DND-41 (cell line): ENCODE measurements around the gene SPRYD3.

ENCODE experiments used
- ATAC-seq: fragments of 200-7000 bp; cut with Tn5 transposase; 3 replicates; pipeline ENCODE4 v1.9.1; 2021; ENCODE audit warnings: low read depth; ENCODE audit not compliant: insufficient read depth
- DNase-seq: peaks from one replicate; pipeline ENCODE4 v3.0.0-alpha.2; 2020
- H2AFZ ChIP-seq: 2 replicates; pipeline ENCODE4 v1.6.0; 2012; ENCODE audit warnings: low read depth, low read length
- H3K27ac ChIP-seq: 2 replicates; pipeline ENCODE4 v1.5.1; 2012; ENCODE audit warnings: low read length, inconsistent platforms
- H3K27me3 ChIP-seq: fragments of 200-600 bp; sonication (generic); 2 replicates; pipeline ENCODE4 v1.6.0; 2012; ENCODE audit warnings: low read length, mild to moderate bottlenecking, inconsistent platforms; ENCODE audit not compliant: insufficient read depth, poor library complexity
- H3K36me3 ChIP-seq: 2 replicates; pipeline ENCODE4 v1.5.1; 2012; ENCODE audit warnings: low read length, inconsistent platforms; ENCODE audit not compliant: insufficient read depth
- H3K4me1 ChIP-seq: 2 replicates; pipeline ENCODE4 v1.5.1; 2012; ENCODE audit warnings: mild to moderate bottlenecking, low read length; ENCODE audit not compliant: insufficient read depth
- H3K4me2 ChIP-seq: 2 replicates; pipeline ENCODE4 v1.6.0; 2012; ENCODE audit warnings: mild to moderate bottlenecking, moderate library complexity, low read length, inconsistent platforms; ENCODE audit not compliant: insufficient read depth
- H3K4me3 ChIP-seq, 2 experiments: fragments of 200-600 bp in 1 of 2; shearing (Covaris generic) in 1 of 2; 2 replicates each; pipeline ENCODE4 v1.5.1; 2012 to 2016; ENCODE audit warnings: inconsistent platforms in 2 of 2, low read length in 2 of 2, mild to moderate bottlenecking in 2 of 2, low read depth in 1 of 2, moderate library complexity in 1 of 2
- H3K79me2 ChIP-seq: 2 replicates; pipeline ENCODE4 v1.6.0; 2012; ENCODE audit warnings: low read length, inconsistent platforms; ENCODE audit not compliant: insufficient read depth
- H3K9ac ChIP-seq: 2 replicates; pipeline ENCODE4 v1.6.0; 2012; ENCODE audit warnings: low read depth, mild to moderate bottlenecking, inconsistent platforms, low read length, moderate library complexity
- H3K9me3 ChIP-seq: 2 replicates; pipeline ENCODE4 v1.5.1; 2012; ENCODE audit warnings: low read length, moderate library complexity, mild to moderate bottlenecking, inconsistent platforms; ENCODE audit not compliant: insufficient read depth, severe bottlenecking
- H4K20me1 ChIP-seq: 2 replicates; pipeline ENCODE4 v1.6.0; 2012; ENCODE audit warnings: low read length; ENCODE audit not compliant: insufficient read depth
- EZH2 ChIP-seq: IDR thresholded peaks from 3 replicates; pipeline ENCODE4 v1.6.1; 2012; ENCODE audit warnings: borderline replicate concordance, low read depth, mild to moderate bottlenecking, moderate library complexity, low read length, inconsistent platforms; ENCODE audit not compliant: severe bottlenecking
- TF ChIP-seq, protein P1 (sequence below): IDR thresholded peaks from 2 replicates; pipeline ENCODE4 v1.5.1; 2012; ENCODE audit warnings: borderline replicate concordance, low read length, moderate library complexity, mild to moderate bottlenecking; ENCODE audit not compliant: poor library complexity, severe bottlenecking; ENCODE audit errors: extremely low read depth

The SPRYD3 gene

DNA sequence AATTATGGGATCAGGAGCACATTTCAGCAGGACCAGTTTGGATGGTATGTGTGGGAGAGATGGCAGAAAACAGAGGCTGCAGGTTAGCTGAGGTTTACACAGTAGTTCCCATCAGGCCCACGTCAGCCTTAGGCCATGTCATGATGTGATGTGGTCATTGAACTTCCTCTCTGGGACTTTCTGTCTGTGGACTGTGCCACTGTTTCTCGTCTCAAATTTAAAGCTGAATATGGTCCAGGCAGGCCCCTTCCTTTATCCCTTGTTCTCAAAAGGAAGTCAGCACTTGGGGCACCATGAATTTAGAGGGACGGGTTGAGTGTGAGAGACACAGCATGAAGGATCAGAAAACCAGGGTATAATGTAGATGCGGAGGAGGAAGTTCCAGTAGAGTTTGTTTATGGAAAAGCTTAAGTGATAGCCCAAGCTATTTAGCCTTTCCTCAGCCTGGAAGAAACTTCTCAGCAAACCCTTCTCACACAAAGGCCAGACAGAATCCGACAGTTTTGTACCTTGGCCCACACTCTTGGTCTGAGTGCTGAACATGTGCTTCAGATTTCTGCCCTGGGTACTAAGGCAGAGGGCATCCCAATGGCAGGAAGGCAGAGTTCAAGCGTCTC lies 14.7 kb upstream of the SPRYD3 start:
- Histone ChIP-seq H2AFZ (no peak overlapping the region), H3K27ac (no peak overlapping the region)
- no peak for DNase-seq

DNA sequence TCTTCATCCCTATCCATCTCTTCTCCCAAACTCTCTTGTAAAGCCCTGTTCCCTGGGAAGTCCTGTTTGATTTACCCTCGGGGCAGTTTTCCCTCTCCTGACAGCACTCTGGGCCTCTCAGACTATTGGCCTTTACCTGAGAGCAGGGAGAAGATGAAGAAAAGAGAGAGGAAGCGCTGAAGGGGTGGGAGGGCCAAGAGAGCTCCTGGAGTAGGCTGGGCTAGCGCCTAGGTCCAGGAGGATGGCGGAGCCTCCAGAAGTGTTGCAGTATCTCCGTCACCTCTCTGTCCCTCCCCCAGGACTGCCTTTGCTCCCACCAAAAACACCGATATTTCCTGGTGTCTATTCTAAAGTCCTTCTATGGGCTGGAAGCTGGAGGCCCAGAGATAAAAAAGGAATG lies 12.6 kb upstream of the SPRYD3 start:
- ATAC-seq (no peak), DNase-seq (no peak)
- Histone ChIP-seq H3K9ac (no peak overlapping the region), H2AFZ (no peak overlapping the region), H3K9me3 (no peaks in the 10 kb centered on the region), H3K4me1 (no peaks in the 10 kb centered on the region), H4K20me1 (no peaks in the 10 kb centered on the region), H3K4me3 (no peak overlapping the region), H3K27ac (no peak overlapping the region), H3K36me3 (no peaks in the 10 kb centered on the region), H3K27me3 (peaks cover 28% of the 10 kb centered on the region), H3K79me2 (no peaks in the 10 kb centered on the region), H3K4me2 (no peak overlapping the region)
- no peak for TF ChIP-seq EZH2
- TF ChIP-seq, protein P1, sequence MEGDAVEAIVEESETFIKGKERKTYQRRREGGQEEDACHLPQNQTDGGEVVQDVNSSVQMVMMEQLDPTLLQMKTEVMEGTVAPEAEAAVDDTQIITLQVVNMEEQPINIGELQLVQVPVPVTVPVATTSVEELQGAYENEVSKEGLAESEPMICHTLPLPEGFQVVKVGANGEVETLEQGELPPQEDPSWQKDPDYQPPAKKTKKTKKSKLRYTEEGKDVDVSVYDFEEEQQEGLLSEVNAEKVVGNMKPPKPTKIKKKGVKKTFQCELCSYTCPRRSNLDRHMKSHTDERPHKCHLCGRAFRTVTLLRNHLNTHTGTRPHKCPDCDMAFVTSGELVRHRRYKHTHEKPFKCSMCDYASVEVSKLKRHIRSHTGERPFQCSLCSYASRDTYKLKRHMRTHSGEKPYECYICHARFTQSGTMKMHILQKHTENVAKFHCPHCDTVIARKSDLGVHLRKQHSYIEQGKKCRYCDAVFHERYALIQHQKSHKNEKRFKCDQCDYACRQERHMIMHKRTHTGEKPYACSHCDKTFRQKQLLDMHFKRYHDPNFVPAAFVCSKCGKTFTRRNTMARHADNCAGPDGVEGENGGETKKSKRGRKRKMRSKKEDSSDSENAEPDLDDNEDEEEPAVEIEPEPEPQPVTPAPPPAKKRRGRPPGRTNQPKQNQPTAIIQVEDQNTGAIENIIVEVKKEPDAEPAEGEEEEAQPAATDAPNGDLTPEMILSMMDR = no peak

More for the DNA sequence above, 14.7 kb upstream of the SPRYD3 start:
- no peaks in the 10 kb centered on the region for H3K9me3 ChIP-seq
- no peak overlapping the region for H3K4me3 ChIP-seq
- H3K79me2 ChIP-seq = no peaks in the 10 kb centered on the region
- TF ChIP-seq EZH2 = no peak
- TF ChIP-seq, protein P1 = no peak
- H4K20me1 ChIP-seq = 0 out of 2 replicates have a peak, but pooled peaks cover 2% of the 10 kb centered on the region
- no peak overlapping the region for H3K4me2 ChIP-seq
- peaks cover 44% of the 10 kb centered on the region for H3K27me3 ChIP-seq
- peaks cover 16% of the 10 kb centered on the region for H3K4me1 ChIP-seq
- ATAC-seq = no peak
- no peaks in the 10 kb centered on the region for H3K36me3 ChIP-seq
- H3K9ac ChIP-seq = no peak overlapping the region

DNA sequence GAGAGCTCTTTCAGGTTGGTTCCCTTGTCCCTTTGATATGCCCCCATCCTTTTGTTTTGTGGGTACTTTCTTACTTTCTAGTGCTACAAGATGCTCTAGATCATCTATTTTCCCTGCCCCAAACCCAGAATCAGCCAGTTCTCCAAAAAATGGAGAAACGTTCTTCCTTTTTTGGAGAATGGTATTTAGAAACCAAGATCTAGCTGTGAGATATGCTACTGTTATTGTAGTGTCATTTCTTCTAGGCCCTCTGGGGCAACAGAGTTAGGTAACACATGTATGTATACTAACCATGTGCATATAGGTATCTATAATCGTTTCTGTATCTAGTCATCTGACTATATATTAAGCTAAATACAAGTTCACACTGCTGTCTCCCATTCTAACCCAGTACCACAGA lies 11.4 kb upstream of the SPRYD3 start:
- TF ChIP-seq, protein P1 = no peak
- TF ChIP-seq EZH2 = no peak
- DNase-seq = no peak
- no peak overlapping the region for H2AFZ ChIP-seq

DNA sequence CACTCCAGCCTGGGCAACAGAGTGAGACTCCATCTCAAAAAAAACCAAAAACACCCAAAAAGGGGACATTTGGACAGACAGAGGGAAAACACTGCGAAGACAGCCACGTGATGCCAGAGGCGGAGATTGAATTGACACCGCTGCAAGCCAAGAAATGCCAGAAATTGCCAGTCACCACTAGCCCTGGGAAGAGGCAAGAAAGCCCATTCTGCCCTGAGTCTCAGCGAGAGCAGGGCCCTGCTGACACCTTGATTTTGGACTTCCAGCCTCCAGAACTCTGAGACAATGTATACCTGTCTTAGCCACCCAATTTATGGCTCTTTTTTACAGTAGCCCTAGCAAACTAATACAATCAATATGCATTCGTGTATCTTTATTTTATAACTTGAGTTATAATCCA lies 10.9 kb upstream of the SPRYD3 start:
- TF ChIP-seq, protein P1 = no peak
- TF ChIP-seq EZH2 = no peak
- DNase-seq (no peak), ATAC-seq (no peak)
- Histone ChIP-seq H3K79me2 (no peaks in the 10 kb centered on the region), H3K4me3 (no peak overlapping the region), H2AFZ (no peak overlapping the region), H3K27ac (no peak overlapping the region), H3K4me1 (no peaks in the 10 kb centered on the region), H3K9me3 (no peaks in the 10 kb centered on the region), H3K9ac (no peak overlapping the region), H3K36me3 (no peaks in the 10 kb centered on the region), H3K4me2 (no peak overlapping the region), H3K27me3 (peaks cover 22% of the 10 kb centered on the region), H4K20me1 (no peaks in the 10 kb centered on the region)

More for the DNA sequence above, 11.4 kb upstream of the SPRYD3 start:
- H3K79me2 ChIP-seq = no peaks in the 10 kb centered on the region
- H3K4me2 ChIP-seq = no peak overlapping the region
- H3K27me3 ChIP-seq = peaks cover 22% of the 10 kb centered on the region
- no peak for ATAC-seq
- H3K4me1 ChIP-seq = no peaks in the 10 kb centered on the region
- no peaks in the 10 kb centered on the region for H3K36me3 ChIP-seq
- H3K27ac ChIP-seq = no peak overlapping the region
- H3K9me3 ChIP-seq = no peaks in the 10 kb centered on the region
- H4K20me1 ChIP-seq = no peaks in the 10 kb centered on the region
- H3K9ac ChIP-seq = no peak overlapping the region
- no peak overlapping the region for H3K4me3 ChIP-seq
